HG02588 (cell line): ENCODE data around the gene SALL4.
"Not testable (repeated sequence)": the region's sequence is repeated elsewhere in the genome, so short reads cannot be mapped to it uniquely, and the experiment has no call there.

Experiments used
- ATAC-seq: cut with Tn5 transposase; IDR thresholded peaks from one replicate; pipeline ENCODE4 v1.9.1; 2021; ENCODE audit warnings: mild to moderate bottlenecking, moderate library complexity; ENCODE audit not compliant: unreplicated experiment

Gene SALL4

DNA sequence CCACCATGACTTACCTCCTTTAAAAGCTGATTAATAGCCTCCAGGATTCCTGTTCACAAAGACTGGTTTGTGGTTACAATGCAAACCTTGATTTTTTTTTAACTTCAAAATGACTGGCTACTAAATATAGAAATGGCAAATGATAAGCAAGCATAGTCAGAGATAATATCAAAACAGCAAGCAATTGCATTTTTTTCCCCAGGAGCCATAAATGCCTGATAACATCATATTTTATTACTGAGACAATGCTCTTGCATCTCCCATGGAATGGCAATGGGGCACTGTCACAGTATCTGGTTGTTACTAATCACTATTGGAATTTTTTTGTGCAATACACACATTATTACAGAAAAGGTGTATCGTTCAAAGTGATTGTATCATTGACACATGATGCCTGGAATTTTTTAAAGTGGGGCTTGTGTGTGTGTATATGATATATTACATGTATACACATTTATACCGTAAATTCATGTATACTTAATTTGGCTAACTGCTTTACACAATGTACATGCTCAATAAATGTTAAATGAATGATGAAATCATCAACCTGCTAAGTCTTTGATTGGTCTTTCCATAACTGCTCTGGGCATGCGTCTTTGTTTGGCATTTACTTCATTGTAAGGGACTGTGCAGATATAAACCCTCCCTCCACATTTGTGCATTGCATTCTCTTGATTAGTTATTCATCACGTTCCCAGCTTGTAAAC lies 980 bp upstream of the SALL4 start:
- no peak for ATAC-seq

DNA sequence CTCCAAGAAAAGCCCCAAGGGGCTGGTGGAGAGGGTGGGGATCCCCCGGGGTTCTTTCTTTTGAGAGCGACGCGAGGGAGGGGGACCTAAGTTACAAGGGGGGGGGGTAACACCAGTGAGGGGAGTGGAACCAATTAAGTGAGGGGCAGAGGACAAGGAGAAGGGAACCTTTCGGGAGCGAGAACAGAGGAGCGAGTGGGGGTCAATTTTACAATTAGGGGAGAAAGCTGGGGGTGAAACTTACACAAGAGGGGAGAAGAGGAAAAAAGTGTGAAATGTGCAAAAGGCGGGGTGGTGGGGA lies 548 bp downstream of the SALL4 start:
- no peak for ATAC-seq

DNA sequence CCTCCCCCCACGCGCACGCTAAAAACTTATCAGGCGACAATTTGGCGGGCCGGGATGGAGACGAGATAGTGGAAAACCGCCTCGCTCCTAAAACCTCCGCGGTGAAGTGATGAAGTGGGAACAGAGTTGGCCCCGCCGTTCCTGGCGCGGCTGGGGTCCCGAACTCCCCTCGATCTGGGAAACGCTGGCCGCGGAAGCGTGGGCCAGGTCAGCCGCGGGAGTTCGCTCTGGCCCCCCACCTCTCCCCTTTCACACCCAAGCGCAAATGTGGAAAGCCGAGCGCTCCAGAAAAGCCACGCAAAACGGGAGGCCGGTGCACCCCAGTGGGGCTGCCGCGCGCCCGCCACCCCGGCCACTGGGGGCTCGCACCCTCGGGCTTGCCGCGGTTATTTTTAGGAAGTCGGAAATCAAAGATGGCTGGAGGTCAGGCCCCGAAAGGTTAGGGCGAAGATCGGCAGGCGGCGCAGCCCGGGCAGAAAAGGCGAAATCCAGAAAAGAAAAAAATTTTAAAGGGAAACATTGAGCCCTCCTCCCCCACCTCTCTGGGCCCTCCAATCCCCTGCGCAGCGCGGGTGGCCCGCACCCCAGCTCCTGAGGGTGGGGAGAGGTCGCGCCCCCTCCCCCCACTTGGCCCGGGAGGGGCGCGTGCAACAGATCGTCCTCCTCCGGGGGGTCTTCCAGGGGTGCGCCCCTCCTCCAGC lies 1.0 kb downstream of the SALL4 start:
- no peak for ATAC-seq

DNA sequence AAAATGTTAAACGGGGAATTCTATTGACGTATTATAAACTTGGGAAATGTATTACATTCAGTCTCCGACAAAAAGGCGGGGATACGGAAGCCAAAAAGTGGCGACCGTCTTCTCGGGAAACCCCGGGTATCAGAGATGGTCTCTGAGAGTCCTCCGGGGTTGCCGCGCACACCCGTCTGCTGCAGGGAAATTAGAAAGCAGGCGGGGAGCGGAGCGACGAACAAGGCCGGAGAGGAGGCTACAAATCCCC lies 1.5 kb downstream of the SALL4 start:
- no peak for ATAC-seq

DNA sequence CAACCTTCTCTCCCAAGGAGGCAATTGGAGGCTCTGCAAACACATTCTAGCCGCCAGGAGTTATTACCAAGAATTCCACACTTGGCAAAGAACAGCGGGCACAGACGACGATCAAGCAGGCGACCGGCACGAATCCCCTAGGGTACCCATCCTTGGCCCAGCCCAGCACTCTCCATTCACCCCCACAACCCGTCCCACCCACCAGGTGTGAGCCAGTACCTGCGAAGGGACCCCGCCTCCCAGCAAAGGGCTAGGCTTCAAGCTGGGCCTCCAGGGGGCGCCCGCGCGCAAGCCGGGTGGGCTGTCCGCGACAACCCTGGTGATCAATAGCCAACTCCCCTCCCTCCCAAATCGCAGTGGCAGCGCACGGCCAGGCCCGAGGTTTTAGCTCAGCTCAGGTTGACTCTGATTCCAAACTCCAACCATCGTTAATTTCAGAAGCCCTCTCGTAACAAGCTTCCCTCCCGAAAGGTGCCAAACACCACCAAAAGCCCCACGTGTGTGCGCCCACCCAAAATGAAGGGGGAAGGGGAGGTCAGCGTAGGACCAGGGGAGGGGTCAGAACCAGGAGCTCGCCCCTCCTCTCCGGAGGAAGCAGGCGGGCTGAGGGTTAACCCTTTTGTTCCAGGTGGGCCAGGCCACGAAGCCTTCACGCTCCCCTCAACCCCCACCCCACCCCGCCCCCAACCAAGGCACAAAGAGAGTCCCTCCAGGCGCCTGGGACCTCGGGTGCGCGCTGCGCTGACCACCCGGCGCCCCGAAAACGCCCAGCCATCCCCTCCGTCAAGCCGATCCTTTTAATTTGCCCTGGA lies 2.1 kb downstream of the SALL4 start:
- no peak for ATAC-seq

DNA sequence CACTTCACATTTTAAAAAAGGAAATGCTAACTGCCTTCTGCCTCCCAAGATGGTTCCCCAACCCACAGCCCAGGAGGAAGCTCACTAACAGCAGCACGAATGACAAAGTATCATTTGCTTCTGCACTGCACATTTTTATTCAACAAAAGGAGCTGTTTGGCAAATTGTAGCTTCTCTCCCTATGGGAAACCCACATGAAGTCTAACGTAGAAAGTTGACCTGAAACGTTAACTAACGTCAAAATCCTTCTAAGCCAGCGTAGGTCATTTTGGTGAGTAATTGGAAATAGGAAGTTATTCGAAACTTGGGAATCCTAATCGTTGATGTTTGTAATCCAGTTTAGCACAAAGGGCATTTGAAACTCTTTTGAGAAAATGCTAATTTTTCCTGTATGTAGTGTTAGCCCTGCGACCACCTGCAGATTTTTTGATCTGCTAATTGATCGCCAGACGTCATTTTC lies 2.9 kb downstream of the SALL4 start:
- no peak for ATAC-seq

DNA sequence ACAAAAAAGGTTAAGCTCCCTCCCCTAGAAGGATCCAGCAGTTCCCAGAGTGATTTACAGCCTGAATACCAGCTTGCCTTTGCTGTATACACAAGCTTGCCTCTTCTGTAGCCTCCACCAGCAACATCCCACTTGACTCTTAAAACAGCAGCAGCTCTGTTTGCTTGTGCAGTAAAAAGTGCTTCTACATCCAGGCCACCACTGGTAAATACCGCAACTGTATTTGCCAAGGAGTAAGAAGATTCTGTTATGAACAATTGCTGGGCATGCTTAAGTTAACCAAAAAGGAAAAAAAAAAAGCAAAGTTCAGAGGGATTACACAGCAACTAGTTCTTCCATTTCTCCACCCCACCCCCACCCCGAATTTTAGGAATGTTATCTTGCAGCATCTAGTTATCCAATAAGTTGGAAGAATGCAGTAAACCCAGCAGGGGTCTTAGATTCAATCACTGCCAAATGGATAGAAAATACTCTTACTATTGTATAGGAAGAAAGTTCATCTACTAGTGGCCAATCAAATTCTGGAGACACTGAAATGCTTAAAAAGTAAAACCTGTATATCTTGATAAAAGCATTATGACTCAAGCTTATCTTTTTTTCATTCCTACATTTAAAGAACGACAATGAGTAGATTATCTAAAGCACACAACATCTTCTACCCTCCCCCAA lies 4.8 kb downstream of the SALL4 start:
- no peak for ATAC-seq

DNA sequence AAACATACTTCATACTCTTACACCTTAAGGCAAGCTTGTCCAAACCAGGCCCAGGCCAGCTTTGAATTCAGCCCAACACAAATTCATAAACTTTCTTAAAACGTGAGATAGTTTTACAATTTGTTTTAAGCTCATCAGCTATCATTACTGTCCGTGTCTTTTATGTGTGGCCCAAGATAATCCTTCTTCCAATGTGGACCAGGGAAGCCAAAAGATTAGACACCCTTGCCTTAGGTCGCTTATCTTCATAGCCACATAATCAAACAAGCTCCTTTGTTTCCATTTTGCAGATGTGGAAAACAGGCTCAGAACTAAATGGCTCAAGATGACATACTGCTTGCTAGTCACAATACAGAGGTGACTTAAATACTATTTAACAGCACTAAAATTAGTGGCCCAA lies 6.0 kb downstream of the SALL4 start:
- ATAC-seq, result no peak

DNA sequence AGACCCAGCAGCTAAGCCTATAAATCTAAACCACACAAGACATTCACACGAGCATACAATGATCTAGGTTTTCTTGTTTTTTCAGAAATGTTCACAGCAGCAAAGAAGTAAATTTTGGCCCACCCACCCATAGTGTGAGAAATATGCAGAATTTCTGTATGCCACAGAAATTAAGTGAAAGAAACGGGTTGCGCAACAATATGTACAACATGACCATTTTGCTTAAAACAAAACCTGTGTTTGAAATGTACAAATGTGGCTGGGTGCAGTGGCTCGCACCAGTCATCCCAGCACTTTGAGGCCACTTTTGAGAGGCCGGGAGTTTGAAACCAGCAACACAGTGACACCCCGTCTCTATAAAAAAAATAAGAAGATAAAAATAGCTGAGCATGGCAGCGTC lies 9.4 kb downstream of the SALL4 start:
- no peak for ATAC-seq

DNA sequence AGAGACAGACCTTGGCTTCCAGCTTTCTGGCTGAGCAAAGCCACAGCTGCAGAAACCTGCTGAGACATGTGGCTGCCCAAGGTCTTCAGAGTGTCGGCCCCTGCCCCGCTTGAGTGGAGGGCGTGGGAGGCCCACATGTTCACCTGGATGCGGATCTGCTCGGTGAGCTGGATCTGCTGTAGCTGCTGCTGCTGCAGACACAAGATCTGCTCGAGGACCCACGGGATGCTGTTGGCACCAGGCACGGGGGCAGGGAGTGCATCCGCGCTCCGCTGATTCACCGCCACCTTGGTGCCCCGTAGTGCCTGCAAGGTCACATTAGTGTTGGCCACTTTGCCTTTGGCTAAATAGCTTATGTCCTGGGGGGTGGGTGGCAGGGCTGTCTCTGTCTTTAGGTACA lies 10.7 kb downstream of the SALL4 start:
- no peak for ATAC-seq

DNA sequence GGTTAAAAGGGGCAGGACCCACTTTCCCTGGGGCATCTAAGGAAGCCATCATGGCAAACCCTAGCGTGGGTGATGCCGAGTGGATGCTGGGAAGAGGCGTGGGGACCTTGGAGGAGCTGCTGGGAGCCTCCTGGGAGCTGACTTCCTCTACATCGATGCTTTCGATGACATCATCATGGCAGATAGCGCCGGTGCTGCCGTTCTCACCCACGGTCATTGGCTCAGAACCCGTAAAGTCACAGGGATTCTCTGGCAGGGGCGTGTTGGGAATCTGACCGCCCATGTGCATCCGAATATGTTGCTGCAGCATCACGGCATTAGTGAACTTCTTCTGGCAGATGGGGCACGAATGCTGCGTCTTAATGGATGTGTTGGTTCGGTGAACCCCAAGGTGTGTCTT lies 12.1 kb downstream of the SALL4 start:
- no peak for ATAC-seq

DNA sequence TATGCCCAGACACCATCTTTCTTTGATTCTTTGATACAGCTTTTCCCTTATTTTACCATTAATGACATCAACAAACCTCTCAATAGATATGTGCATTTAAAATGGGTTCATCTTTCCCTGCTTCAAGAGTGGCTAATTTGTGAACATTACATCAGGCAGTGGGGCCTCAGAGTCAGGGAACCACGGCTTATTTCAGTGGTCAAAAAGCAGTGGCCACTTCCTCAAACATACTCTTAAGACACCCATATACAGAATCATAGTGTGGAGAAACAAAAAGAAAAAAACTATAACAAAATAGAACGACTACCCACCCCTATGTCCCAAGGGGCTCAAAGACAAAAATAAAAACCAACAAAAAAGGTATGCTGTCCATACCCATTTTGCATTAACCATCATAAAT lies 12.9 kb downstream of the SALL4 start:
- ATAC-seq, result no peak

DNA sequence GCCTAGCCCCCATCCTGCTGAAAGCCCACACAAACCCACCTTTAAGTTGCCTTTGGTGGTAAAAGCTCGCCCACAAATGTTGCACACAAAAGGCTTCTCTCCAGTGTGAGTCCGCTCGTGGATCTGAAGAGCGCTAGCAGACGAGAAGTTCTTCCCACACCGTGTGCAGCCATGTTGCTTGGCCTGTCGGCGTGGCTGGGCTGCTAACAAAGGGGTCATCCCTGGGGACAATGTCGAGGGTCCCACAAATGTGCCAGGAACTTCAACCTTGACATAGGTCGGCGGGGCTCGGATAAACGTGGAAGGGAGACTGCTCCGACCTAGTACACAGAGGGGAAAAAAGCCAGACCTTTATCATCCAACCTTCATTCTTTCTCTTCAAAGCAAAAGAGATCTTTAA lies 13.5 kb downstream of the SALL4 start:
- ATAC-seq, result no peak

DNA sequence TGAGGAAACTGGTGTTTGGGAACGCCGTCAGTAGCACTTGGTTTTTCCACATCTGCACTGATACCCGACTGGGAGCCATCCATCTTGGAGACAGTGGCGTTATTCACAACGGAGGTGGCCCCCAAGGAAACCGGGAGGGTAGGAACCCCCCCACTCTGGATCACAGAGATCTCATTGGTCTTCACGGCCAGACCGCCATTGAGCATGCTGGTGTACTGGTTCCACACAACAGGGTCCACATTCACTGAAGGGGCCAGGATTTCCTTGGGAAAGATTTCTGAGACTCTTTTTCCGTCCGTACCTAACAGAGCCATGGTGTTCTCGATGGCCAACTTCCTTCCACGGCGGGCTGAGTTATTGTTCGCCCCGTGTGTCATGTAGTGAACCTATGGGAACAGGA lies 18.0 kb downstream of the SALL4 start:
- no peak for ATAC-seq

DNA sequence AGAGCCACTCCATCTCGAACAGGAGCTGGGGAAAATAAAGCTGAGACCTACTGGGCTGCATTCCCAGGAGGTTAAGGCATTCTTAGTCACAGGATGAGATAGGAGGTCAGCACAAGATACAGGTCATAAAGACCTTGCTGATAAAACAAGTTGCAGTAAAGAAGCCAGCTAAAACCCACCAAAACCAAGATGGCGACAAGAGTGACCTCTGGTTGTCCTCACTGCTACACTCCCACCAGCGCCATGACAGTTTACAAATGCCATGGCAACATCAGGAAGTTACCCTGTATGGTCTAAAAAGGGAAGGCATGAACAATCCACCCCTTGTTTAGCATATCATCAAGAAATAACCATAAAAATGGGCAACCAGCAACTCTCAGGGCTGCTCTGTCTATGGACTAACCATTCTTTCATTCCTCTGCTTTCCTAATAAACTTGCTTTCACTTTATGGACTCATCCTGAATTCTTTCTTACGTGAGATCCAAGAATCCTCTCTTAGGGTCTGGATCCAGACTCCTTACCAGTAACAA lies 24.0 kb downstream of the SALL4 start:
- not testable (repeated sequence) for ATAC-seq

DNA sequence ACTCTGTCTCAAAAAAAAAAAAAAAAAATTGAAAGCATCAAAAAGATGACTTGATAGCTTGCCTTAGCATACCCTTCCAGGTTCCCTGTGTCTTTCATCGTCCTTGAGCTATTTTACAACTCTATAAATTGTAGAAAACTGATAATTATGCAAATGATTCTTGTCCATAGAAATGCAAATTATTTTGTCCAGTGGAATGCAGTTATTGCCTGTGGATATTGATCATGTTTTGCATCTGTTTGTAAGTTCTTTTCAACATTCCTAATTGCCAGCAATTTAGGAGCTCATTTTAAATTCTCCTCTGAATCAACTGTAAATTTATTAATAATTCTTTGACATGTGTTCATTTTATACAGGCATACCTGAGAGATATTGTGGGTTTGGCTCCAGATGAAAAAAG lies 27.1 kb downstream of the SALL4 start:
- ATAC-seq, result no peak

DNA sequence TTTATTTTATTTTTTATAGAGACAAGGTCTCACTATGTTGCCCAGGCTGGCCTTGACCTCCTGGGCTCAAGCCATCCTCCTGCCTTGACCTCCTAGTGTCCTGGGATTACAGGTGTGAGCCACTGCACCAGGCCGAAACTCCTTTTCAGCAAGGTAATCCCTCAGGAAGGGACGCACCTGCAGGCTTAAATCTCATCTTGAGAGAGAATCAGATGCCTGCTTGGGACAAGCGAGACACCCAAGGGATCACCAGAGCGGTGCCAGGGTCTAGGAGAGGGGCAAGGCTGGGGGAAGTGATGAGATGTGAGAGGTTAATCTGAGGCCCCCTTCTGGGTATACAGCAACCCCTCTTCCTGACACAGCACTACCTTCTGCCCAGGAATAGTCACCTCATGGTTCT lies 30.1 kb downstream of the SALL4 start:
- ATAC-seq, result no peak

DNA sequence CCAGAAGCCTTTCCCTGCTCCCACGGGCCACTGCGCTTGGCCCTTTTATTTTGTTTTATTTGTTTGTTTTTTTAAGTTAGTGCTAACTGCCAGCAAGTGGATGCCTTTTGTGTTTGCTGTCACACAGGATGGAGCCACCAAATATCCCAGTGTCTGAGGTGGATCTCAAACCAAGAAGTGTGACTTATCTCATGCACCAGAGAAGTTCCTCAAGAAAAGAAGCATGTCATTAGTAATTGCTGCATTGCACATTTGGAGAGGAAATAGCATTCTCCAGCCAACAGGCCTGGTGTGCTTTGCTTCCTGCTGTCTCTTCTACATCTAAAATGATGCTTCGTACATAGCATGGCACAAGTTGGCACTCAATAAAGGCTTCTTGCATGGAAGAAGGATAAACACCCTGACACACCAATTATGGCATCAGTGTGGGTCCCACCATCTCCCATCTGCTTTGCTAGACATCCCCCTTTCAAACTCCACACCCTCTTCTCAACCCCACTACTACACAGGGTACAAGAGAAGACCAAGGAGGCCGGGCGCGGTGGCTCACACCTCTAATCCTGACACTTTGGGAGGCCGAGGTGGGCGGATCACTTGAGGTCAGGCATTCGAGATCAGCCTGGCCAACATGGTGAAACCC lies 32.2 kb downstream of the SALL4 start:
- ATAC-seq, result no peak

DNA sequence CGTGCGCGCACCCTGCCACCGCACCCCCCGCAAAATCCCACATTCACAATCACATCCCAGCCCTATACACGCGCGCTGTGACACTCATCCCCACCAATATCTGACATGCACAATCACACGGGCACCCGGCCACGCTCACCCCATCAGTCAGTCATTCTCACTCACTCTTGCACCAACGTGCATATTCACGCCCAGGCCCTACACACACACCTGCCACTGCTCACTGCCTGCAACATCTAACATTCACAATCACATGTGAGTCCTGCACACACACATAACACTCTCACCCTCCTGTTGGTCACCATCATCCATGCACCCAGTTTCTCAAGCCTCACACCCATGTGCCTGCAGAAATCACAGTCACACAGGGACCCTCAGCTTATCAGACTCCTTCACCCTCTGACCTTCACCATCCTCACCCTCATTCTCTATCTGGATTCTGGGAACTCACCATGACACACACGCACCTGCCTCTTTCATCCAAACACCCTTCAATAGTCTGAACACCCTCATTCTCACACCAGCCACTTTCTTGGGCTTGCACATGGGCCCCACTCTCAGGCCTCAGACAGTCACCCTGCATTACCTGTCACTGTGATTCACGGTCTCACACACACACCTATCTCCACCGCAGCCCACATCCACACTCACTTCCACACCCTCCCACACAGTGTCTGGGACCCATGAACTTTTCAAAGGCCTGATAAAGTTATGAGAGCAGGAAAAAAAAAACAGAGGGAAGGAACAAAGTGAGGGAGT lies 33.4 kb downstream of the SALL4 start:
- ATAC-seq, result no peak
